Stimulated activated CD4-positive, alpha-beta T cell treated with anti-CD3 and anti-CD28 coated beads, Interleukin-2, amount 100 ng/mL, for 4 hours (primary cell): ENCODE measurements around the gene COL25A1.
"Not testable (repeated sequence)": the region's sequence is repeated elsewhere in the genome, so short reads cannot be mapped to it uniquely, and the experiment has no call there.

Experiments
- DNase-seq: peaks from one replicate; pipeline ENCODE4 v3.0.0-alpha.2; 2020; ENCODE audit warnings: low read depth

Gene COL25A1

DNA sequence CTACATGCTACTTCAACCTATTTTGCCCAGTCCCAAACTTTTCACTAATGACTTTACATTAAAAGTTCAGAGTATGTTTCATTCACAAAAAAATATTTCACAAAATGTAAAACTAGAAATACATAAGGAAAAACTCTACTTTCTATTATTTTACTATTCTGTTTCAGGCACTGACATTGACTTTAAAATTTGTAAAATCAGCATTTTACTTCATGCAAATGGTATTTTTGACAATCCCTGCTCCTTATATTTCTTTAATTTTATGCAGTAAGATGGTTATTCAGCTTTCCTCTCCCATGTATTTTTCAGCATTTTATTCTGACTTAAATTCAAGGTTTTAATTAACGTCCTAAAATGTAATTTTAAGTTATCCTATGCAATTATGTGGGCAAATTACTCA lies 178.5 kb downstream of the COL25A1 start:
- no peak for DNase-seq

DNA sequence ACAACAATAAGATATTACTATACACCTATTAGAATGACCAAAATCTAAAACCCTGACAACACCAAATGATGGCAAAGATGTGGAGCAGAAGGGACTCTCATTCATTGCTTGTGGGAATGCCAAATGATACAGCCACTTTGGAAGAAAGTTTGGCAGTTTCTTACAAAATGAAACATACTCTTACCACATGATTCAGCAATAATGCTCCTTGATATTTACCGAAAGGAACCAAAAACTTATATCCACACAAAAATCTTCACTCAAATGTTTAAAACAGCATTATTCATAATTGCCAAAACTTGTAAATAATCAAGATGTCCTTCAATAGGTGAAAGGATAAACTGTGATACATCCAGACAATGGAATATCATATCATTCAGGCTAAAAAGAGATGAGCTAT lies 180.9 kb downstream of the COL25A1 start:
- DNase-seq: no peak

DNA sequence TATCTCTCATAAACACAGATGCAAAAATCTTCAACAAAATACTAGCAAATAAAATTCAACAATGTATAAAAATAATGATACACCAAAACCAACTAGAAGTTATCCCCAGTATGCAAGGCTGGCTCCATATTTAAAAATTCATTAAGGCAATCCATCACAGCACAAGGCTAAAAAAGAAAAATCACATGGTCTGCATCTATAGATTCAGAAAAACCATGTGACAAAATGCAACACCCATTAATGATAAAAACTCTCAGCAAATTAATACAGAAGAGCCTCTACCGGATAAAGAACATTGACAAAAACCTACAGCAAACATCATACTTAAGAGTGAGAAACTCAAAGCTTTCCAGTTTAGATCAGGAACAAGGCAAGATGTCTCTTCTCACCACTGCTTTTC lies 182.6 kb downstream of the COL25A1 start:
- no peak for DNase-seq

DNA sequence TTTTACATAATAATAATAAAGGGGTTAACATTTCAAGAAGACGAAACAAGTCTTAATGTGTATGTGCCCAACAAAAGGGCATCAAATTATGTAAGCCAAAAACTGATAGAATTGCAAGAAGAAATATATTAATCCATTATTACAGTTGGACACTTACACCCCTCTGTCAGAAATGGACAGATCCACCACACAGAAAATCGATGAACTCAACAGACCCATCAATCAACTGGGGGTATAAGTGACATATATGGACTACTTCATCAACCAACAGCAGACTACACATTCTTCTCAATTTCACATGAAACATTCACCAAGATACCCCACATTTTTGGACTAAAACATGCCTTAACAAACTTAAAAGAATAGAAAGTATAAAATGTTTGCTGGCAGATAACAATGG lies 183.8 kb downstream of the COL25A1 start:
- no peak for DNase-seq

DNA sequence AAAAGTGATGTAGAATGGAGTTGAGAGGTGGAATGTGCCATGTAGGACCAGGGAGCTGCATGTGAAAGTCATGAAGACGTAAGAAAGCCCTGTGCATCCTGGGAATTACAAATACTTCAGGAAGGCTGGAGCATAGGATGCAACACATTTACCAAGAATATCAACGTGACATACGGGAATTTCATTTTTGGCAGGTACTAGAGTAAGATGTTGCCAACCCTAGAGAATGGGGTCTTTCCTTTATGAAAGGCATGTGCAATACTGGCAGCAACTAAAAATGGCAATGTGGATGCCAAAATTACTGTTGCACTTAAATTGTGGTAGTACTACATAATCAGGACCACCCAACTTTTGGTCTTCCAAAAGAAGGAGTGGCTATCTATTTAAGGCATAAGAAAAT lies 188.0 kb downstream of the COL25A1 start:
- no peak for DNase-seq

DNA sequence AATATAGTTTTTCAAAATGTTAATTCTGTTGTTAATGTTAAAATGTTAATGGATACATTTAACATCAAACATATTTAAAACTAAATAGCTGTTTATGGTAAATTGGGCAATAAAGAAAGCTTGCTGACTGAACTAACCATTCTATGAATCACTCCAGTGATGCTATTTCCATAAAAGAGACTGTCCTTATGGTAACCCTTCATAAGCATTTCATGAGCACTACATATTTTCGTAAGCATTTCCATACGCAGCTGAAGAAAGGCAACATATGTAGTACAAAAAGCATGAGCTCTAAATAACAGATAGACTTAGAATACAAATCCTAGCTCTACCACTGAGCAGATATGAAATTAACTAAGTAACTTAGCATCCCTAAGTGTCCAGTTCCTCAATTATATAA lies 188.9 kb downstream of the COL25A1 start:
- no peak for DNase-seq

DNA sequence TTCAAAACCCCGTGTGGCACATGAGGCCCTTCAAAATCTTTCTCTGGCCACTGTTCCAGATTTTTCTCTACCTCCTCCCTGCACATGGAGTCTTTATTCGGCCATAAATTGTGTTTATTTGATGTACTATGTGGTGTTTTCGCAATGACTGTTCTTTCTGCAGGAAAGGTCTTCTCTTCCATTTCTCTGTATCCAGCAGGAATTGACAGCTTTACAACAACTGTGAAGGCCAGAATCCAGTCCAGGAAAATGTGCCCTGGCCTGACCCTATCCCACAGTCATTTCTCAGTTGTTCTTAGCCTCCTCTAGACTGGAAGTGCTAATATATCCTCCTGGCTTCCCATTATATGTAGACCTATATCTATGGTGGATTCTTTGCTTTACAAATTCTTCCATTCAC lies 191.4 kb downstream of the COL25A1 start:
- no peak for DNase-seq

DNA sequence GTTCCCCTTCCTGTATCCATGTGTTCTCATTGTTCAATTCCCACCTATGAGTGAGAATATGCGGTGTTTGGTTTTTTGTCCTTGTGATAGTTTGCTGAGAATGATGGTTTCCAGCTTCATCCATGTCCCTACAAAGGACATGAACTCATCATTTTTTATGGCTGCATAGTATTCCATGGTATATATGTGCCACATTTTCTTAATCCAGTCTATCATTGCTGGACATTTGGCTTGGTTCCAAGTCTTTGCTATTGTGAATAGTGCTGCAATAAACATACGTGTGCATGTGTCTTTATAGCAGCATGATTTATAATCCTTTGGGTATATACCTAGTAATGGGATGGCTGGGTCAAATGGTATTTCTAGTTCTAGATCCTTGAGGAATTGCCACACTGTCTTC lies 194.2 kb downstream of the COL25A1 start:
- DNase-seq: not testable (repeated sequence)

DNA sequence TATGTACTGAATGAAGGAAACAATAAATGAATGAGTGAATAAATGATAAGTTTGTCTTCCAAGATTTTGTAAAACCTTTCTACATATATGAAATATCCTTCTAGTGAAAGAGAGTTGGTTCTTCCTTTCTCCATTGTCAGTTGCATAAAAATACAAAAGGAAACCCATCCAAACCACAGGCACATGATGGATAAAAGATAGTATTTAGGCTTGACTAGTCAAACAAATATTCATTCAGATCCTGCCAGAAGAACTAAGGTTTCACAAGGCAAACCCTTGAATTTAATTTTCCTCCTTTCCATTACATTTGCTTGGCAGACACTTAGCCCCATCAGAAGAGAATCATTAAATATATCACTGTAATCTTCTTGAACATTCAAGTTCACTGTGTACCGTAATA lies 208.4 kb downstream of the COL25A1 start:
- no peak for DNase-seq

DNA sequence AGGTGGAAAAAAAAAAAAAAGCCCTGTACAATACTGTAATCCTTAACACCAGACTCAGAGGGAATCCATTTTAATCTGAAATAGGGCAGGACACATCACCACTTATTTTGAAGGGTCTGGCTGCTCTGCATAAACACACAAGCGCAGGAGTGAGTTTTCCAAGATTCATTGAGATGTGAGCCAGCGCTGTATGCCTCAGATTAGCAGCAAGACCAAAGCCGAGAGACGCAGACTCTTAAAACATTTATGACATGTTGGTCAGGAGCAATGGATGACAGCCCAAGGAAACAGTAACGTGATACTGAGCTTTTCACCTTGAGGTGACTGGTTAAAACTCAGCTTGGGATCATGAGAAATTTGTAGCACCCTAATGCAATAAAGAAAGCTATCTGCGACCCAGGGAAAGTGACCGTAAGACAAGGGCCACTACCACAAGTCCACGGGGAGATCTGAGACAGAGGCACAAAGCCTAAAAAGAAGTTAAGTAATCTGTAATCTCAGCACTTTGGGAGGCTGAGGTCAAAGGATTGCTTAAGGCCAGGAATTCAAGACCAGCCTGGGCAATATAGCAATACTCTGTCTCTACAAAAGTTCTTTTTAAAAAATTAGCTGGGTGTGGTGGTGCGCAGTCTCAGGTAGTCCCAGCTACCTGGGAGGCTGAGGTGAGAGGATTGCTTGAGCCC lies 210.6 kb downstream of the COL25A1 start:
- no peak for DNase-seq

DNA sequence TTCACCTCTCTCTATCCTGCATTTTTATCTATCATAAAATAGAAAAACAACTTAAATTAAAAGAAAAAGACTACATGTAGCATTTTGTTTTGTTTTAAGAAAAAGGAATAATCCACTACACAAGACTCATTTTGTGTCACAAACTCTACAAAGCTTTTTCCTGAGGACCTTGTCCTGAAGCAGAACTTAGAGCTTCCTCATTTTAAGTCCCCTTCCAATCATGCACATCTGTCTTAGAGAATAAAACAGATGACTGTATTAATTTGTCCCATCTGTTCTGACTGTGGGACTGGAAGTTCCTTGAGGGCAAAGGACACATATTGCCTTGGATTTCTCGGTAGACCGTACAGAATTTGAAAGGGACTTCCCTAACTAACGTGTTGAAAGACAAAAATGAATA lies 218.5 kb downstream of the COL25A1 start:
- DNase-seq: no peak

DNA sequence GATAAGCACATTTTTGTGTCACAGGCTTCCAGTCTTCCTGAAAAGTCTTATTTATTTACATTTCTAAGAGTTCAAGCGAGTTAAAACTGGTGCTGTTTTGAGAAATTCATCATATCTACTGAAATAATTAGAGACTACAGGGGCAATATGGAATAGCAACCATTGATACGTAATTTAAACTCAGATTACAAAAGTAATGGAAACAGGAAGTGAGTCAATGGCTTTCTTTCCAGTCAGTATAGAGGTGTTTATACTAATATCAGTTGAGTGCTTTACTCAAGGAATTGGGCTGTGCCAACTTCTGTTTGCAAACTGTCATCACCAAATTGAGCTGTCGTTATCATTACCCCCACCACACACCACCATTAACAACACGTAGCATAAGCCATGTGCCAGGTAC lies 222.7 kb downstream of the COL25A1 start:
- no peak for DNase-seq

DNA sequence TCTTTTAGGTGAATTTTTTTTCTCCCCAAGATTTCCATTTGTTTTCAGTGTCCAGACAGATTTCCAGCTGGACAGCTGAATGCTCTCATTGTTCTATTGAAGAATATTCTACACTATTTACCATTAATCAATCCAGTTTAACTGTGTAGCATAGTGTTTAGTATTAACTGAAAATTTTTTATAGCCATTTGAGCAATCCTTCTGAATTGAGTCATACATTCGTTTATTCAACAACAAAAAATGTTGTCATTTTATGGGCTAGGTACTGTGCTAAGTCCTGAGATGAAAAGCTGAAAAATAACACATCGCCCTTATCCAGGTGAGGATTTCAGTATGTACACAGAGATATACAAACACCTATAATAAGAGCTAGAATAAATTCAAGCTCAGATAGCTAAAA lies 223.3 kb downstream of the COL25A1 start:
- no peak for DNase-seq

DNA sequence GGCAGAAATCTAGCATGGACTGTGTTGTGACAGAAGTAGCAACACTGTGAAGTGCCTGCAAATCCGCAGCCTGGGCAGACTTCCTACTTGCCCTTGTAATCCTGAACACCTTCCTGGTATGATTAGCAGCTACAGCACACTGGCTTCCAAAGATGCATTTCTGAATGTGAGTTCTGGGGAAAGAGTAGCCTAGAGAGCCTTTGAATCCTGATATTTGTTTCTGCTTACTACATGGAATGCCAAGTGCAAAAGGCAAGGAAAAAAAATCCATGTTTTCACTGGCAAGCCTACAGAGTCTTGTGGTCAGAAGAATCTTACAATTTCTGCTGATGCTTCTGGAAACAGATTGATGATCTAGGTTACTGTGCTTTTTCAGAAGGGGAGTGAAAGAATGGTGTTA lies 223.7 kb downstream of the COL25A1 start:
- DNase-seq: no peak

DNA sequence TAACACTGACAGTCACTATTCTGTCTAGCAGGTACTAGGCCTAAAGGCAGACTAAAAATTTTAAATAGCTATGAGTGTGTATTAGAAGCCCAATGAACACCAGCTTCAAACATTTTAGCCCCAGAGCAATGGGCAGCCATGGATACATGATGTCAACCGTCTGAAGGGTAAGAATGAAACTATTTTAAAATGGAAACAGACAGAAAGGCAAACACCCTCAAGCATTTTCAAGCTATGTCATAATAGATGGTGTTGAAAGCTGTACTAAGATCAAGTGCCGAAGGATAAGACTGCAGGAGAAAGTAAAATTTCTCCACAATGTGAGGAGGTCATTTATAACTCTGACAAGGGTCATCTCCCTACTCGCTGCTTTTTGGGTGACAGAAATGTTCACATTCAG lies 225.0 kb downstream of the COL25A1 start:
- DNase-seq: no peak

DNA sequence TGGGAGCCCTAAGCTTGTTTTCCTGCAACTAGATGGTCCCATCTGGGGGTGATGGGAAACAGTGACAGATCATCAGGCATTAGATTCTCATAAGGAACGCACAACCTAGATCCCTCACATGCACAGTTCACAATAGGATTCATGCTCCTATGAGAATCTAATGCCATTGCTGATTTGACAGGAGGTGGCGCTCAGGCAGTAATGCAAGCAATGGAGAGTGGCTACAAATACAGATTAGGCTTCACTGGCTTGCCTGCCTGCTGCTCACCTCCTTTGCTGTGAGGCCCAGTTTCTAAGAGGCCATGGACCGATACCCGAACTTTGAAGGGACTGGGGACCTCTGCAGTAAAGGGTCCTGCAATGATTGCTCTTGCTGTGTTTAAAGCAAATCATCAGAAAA lies 225.7 kb downstream of the COL25A1 start:
- DNase-seq: not testable (repeated sequence)

DNA sequence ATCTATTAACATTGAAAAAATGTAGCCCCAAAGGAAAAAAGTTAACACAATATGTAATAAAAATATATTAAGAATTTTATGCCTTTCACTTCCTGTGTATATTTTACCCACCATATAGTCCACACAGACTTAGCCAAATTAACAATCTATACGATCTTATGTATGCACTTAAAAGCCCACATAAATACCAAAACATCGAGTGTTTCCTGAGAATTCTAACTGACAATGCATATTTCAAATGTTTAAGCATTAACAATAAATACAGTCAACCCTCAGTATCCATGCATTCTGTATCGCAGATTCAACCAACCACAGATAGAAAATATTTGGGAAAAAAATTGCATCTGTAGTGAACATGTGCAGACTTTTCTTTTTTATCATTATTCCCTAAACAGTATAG lies 226.8 kb downstream of the COL25A1 start:
- DNase-seq: no peak

DNA sequence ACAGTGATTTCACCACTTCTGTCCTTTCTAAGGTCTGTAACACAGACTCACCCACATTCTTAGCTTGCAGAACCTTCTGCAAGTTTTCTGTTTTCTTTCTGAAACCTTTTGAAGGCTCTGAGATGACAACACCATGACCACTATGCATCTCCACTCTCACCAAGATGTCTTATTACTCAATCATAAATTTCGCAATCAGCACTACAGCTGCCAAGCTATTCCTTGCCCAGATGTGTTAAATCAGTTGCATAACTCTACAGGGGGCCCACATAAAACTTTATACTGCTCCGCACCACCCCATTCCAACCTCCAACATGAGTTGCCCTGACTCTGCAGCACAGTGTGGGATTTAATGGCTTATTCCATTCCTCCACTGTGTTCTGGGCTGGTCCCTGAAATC lies 229.9 kb downstream of the COL25A1 start:
- no peak for DNase-seq

DNA sequence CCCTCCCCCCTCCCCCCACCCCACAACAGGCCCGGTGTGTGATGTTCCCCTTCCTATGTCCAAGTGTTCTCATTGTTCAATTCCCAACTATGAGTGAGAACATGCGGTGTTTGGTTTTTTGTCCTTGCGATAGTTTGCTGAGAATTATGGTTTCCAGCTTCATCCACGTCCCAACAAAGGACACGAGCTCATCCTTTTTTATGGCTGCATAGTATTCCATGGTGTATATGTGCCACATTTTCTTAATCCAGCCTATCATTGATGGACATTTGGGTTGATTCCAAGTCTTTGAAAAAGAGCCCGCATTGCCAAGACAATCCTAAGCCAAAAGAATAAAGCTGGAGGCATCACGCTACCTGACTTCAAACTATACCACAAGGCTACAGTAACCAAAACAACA lies 231.8 kb downstream of the COL25A1 start:
- not testable (repeated sequence) for DNase-seq

DNA sequence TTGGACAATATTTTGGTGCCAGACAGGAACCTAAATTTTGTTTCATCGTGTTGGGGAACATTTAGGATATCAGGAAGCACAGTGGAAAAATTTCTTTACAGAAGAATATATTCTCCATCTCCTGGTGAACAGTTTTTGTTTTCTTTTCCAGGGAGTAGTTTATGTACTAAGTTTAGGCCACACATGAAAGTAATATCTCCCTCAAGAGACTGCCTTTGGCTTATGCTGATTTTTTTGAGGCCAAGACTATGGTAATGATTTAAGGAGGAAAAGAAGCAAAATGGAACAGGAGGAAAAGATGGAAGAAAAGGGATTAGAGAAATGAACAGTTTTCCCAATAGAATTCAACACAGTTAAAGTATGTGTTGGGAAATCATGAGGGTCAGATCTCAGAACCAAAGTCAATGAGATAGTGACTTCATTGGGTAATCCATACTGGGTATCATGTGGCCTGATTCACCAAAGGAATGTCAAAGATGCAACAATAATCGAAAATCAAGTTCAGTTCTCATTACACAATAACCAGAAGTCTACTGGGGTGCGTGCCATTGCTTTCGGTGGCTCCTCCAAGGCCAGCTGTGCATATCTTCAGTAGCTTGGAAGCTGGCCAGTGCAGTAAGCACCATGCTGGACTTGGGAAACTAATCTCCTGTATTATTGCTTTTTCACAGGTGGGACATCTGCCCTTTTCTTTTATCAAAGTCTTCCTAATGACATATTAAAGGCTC lies 234.8 kb downstream of the COL25A1 start:
- DNase-seq: no peak

DNA sequence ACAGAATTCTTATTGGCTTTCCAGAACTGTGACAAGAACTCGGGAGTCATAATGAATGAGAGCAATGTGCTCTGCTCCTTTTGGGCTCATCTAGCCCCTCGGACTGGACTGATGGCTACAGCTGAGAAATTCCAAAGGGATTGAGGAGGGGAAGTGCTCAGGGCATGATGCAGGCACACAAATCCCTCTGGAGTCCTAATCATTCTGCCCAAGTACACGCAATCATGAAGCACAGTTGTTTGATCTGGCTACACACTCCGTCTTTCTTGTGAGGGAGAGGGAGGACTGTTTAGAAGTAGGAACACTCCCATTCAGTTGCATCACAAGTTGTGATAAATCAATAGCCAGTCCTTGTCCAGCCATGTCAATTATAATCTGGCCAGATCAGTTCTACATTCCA lies 237.5 kb downstream of the COL25A1 start:
- no peak for DNase-seq

DNA sequence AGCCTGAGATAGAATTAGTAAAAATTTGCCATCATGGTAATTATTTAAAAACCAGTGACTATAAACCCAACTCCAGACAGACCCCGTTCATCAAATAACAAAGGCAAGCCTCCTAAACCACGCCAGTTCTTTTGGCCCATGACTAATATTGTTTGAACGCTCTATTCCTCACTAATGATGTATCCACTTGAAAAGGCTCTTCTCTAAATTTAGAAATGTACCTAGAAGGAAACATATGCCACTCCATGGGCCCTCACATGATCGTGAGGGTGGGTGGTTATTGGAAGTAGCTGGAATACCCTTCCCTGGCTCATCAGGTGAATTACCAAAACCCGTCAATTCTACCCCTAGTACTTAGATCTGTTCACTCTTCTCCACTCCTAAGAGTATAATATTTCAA lies 249.2 kb downstream of the COL25A1 start:
- DNase-seq: no peak

DNA sequence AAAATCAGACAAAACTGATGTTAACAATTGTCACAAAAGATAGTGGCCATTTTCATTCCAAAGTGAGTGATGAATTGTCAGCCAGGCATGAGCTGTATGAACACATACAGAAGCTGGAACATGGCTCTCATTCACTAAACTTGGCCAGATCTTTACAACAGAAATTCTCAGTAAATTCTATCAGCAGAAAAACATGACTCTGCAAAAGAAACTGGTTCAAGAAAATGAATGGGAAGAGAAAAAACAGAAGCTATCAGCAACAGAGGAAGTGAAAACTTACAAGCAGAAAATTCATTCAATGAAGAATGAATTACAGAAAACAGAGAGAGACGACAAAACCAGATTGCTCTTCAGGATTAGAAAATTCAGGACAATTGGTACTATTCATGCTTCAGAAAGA lies 249.6 kb downstream of the COL25A1 start:
- no peak for DNase-seq

DNA sequence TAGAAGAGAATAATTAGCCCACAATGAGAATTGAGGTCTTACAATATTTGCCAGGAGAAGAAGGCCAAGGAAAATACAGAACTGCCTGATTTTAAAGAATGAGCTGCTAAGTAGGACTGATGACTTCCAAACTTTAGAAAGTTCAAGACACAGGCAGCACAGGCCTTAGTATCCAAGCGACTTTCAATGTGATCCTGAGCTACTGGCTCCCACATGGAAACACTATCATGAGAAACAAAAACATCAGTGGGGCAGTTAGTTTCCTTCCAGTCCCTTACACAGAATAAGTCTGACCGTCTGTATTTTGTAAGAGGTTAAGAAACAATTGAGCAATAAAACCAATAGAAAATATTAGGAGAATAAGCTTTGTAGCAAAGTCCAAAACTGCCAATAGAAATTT lies 251.4 kb downstream of the COL25A1 start:
- DNase-seq: no peak
